HG03342 (cell line): ENCODE data around the gene FIBCD1.

Experiments
- ATAC-seq: cut with Tn5 transposase; IDR thresholded peaks from one replicate; pipeline ENCODE4 v1.9.1; 2021; ENCODE audit warnings: mild to moderate bottlenecking, moderate library complexity; ENCODE audit not compliant: unreplicated experiment

The FIBCD1 gene

DNA sequence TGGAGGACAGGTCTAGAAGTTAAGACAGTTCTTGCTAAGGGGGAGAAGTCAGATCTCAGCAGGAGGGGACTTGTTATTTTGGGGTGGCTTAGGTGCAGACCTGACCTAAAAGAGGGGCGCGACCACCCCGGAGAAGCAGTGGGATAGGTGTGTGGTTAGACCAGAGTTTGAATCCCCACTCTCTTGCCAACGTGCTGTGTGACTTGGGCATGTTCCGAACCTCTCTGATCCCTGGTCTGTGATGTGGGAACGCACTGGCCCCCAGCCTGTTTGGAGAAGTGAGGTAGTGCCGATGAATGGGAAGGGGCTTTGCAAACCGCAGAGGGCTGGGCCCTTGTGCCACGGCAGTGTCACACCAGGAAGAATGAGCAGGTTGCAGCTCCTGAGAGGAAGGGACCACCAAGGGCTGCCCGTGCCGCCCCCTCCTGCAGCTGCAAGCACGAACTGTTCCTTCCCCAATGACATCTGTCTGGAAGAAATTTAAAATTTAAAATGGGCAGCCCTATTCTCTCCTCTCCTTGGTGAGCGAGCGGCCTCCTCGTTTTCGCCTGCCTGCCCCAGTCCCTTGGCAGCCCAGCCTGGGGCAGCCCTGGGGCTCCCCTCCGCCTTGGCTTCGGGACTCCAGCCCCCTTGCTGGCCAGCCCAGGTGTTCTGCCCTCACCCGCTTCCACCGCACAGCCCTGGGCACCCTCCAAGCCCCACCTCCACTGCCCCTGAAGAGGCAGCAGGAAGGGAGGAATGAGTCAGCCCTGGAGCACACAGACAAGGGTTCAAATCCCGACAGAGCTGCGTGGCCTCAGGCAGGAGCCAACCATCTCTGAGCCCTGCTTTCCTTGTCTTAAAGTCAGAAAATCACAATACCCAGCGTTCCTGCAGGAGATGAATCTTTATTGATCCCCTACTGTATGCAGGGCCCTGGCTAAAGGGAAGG is 1.6 kb downstream of the FIBCD1 start:
- no peak for ATAC-seq

DNA sequence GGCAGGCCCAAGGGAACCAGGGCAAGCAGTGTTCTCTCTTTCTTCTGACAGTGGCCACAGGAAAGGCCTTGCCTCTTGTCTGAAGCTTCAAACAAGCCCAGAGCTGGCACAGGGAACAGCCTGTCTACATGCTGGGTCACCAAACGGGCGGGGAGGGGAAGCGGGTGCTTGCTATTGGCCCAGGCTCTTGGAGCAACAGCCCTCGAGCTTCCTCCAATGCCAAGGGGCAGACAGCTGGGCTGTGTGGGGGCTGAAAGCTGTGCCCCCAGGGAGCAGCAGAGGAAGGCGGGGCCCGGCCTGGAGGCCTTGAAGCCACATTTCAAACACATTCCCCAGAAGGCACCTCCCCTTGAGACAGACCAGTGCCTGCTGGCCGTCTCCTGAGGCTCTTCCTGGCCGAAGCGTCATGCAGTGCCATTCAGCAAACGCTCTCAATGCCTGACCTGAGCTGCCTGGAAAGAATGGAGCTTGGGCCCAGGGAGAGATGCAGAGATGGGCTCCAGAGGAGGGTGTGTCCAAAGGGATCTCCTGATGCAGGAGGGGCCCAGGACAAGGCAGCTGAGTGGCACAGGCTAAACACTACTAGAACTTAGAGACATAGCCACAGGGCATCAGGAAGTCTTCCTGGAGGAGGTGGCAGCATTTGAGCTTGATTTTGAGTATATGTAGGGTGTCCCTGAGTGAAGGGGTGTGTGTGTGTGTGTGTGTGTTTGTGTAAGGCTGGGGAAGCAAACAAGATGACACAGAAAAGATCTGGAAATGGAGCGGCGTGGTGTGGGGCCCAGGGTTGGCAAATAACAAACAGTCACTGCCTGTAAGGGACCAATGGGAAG is 2.5 kb downstream of the FIBCD1 start:
- ATAC-seq: no peak

DNA sequence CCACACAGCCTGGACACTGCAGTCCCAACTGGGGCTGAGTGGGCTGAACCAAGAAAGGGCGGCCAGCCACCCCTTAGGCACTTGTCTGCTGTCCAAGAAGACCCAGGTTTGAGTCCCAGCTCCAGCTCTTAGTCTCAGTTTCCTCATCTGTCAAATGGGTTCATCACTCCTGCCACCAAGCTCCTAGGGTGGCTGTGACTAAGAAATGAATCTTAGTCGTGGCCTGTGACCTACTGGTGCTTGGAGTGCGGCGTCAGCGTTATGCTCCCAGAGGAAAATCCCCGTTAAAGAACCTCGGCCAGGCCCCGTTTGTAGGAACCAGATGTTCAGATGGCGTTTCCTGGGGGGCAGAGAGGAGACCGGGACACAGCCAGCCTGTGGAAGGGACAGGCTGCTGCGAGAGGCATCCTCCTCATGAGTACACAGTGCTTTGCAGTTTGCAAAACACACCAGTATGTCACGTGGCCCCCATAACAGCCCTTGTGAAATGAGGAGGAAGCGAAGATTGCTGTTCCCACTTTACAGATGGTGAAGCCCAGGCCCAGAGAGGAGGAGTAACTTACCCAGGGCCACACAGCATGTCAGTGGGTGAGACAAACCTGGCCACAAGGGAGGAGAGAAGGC is 3.3 kb downstream of the FIBCD1 start:
- ATAC-seq: no peak

DNA sequence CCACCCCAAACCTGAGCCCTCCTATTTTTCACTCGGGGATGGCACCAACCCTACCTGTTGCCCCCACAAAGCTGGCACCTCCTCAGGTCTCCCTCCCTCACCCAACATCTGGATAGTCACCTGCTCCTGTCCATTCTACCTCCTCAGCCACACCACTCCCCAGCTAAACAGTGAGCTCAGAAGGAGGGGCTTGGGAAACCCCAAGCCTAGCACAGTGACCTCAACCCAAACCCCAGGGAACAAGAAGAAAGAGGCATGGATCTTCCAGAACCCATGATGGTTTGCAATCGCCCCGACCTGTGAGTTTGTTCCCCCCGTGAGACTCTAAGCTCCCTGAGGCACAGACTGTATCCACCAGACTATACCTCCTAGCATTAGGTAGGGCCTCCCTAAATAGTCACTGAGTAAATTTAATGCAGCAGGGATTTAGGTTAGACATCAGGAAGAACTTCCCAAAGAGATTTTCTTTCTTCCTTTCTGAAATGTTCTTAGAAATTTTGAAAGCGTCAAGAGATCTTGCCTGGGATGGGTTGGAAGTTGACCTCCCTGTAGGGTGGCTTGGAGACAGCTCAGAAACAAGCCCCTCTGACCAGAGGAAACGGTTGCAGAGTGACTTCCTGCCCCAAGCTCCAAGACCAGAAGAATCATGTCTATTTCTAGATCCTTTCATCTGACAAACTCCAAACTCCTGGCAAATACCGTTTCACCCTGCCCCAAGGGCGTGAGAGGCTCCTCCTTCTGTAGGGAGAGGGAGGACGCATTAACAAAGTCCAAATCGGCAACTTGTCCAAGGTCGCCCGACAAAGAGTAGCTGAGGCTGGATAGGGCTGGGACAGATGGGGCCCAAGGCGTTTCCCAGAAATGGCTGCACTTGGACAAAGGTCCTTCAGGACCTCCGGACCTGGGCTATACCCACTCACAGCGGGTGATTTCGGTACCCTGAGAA is 4.1 kb downstream of the FIBCD1 start:
- ATAC-seq: no peak

DNA sequence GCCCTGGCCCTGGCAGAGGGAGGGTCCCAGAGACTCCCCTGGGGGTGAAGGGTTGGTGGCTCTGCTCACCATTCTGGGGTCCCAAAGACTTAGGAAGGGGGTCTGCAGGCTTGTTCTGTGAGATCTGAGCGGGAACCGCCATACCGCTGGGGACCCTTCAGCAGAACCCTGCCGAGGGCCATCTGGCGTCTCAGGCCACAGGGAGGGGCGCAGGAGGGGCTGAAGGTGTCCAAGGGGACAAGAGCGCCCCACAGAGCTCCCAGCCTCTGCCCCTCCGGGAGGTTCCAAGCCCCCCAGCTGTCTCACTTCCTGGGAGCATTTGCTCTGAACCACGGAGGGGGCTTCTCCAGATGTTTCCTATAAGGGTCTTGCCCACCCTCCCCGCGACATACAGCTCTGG is 4.8 kb downstream of the FIBCD1 start:
- ATAC-seq: no peak

DNA sequence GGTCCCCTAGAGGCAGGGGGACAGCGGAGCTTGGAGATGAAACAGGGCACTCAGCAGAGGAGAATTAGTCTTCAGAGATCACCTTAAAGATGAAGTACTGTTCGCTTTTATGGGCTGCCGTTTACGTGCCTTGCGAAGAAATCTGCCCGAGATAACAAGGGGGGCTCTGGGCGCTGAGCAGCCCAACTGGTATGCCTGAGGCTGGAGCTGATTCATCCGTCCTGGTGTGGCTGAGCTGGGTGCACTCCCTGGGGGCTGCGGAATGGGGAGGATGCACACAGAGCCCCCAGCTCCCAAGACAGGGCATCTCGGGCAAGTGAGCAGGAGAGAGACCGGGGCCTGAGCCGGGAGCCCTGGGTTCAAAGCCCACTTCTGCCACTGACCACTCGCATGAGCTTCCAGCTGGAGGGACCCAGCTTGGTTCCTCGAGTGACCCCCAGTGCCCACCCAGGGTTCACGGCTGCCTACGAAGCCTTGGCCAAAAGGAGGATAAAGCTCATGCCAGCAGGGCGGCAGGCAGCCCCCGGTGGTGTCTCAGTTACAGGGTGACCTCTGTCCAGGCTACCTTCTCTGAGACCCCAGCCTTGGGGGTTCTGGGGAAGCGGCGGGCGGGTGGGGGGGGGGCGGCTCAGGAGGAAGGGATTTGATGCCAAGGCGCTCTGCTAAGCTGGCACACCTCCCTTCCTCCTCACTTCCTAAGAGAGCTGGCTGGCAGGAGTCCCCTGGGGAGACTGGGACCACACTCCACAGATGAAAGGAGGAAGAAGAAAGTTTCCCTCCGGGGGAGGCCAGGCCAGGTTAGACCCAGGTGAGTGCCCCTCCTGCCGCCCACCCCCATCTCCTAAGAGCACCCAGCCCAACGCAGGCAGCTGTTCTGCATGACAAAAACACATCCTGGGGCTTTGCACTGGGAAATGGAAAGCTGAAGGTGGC is 5.7 kb downstream of the FIBCD1 start:
- ATAC-seq: no peak

DNA sequence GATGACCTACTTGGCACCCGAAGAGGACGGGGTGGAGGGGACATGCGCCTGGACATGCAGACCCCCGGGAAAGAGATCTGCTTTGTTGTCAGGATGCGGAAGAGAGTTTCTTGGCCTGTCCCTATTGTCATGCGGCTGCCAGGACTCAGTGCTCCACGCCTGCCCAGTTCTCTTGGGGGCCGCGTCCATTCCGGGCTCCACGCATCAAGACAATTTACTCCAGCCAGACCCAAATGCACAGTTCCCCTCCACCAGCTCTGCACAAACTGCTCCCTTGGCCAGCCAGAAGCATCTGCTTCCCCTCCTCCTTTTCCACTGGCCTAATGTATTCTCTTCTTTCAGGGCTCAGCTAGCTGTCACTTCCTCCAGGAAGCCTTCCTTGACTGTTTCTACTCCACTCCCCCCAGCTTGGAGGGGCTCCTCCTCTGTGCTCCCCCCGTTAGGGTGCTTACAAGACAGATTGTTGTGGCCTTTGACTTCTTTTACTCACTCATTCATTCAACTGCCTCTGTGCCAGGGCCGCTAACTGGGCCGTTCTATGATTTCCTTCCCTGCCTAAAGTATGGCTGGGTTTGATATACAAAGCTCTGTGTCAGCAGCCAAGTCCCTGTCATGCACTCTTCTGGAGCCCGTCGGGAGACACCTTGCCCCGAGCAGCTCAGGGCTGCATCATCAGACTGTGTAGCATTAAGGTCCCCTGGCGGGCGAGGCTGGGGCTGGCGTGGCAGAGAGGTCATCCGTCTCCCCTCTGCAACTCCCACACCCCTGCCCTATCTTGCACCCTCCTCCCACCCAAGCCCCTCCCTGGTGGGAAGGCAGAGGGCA is 6.6 kb downstream of the FIBCD1 start:
- no peak for ATAC-seq

DNA sequence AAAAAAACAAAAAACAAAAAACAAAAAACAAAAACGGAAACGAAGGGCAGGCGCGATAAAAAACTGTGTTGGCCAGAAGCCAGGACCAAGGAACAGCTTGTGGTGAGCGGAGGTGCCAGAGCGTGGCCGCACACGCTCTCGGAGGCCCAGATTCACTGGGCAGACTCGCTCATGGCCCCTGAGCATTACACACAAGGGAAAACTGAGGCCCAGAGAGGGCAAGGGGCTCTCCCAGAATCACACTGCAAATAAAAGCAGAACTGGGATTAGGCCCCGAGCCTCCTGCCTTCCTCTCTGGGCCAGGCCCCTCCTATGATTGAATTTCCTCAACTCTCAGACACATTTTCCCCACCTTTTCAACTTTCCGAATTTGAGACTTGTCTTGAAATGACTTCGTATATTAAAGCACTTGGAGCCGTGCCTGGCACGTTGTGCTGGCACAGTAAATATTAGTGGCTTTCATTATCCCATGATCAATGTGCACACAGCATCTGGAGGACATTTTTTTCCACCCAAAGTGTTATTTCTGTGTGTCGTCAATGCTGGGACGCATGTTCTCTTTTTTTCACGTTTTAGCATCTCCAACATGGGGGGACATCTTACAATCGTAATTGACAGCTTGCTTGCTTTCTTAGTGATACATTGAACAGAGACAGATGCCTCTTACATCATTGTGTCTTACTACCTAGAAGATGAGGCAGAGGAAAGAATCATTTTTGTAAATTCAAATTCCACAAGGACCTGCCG is 7.4 kb downstream of the FIBCD1 start:
- ATAC-seq: peak; percentile 44

DNA sequence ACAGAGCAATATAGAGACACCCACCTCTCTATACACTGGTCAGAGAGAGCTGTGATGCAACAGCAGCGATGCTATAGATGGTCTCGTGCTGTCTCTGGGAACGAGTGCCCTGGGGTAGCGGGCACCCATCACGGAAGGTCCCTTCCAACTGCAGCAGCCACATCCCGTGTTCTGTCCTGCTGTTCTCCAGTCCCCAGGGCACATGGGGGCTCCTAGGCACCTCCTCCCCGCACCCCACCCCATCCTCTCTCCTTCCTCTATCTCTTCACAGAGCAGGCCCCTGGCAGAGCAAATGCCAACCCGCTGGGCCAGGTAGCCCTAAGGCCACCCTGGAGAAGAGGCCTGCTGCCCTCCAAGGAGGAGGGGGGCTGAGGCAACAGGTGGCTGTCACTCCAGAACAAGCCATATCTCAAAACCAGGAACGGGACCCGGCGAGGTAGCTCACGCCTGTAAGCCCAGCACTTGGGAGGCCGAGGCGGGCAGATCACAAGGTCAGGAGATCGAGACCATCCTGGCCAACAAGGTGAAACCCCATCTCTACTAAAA is 8.2 kb downstream of the FIBCD1 start:
- no peak for ATAC-seq

DNA sequence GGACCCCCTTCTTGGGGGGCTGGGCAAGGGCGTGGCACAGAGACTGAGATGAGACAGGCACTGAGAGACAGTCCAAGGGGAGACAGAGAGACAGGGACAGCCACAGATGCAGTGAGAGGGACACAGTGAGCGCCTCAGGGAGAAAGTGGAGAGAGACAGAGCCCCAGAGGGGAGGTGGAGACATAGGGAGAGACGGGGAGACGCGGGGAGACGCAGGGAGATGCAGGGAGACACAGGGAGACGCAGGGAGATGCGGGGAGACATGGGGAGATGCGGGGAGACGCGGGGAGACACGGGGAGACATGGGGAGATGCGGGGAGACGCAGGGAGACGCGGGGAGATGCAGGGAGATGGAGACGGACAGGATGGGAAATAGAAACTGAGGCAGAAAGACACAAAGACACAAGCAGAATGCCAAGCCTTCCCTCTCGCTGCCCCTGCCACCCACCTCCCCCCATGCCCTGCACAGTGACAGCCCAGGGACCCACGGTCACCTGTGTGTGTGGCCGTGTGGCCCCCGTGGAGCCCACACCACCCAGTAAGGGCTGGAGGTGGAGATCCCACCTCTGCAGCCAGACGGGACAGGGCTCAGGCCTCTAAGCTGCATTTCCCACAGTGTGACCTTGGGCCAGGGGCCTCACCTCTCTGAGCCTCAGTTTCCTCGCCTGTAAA is 8.8 kb downstream of the FIBCD1 start:
- no peak for ATAC-seq

DNA sequence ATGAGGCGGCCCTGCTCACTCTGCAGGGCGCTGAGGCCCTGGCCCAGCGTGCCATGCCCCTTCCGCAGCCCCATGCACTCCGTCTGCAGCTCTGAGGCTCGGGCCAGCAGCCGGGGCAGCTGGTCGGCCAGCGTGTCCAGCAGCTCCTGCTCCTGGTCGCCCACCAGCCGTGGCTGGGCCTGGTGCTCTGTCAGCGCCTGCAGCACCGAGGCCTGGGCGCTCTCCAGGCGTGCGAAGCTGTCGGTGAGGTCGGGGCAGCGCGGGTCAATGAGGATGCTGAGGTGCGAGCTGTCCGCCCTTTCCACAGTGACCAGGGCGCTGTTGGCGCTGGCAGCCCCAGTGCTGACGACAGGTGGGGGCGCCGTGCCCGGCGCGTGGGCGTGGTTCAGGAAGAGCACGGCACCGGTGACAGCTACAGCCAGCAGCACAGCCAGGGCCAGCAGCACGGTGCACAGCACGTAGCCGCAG is 9.4 kb downstream of the FIBCD1 start:
- ATAC-seq: no peak

DNA sequence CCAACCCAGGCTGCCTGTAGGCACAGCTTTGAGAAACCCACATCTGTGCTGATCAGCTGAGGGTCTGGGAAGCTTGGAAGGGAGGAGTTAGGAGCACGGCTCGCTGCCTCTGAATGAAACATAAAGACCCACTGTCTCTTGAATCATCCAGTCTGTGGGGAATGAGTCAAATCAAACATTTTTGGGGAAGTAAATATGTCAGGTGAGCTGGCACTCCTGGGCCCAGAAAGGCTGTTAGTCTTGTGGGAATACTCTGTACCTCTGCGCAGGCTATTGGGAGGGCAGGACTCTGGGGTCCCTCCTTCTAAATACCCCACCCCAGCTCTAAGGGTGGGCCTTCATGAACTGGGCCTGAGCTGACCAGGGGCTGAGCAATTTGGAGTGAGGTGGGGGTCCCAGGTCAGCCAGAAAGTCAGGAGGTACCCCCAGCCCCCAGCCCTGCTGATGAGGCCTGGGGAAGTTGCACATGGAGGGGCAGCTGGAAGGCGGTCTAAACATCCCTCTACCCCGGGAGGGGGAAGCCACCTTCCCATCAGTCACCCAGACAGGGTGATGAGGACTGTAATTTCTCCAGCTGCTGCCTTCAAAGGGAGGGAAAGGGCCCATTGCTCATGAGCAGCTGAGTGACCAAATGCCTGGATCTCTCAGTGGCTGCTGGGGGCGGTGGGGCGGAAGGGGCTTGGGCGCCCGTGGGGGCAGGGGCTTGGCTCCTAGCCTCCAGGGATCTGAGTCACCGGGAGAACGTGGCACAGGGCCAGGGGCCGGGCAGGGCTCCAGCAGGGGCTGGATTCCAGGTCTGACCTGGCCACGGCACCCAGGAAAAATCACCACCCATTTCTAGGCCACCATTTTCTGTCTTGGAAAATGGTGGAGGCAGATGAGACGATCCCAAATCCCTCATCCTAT is 10.8 kb downstream of the FIBCD1 start:
- peak; percentile 54 for ATAC-seq

DNA sequence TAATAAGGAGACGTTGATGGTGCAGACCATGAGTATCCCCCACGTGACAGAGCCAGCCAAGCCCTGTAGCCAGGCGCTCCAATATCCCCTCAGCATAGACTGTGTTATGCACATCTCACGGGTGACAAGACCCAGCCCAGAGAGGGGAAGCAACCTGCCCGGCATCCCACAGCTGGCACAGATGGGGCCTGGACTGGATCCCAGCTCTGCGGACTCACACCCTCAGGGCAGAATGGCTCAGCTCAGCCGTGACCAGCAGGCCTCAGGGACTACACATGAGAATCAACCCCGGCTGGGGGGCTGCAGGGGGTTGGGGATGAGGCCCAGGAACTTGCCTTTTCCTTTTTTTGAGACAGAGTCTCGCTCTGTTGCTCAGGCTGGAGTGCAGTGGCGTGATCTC is 11.7 kb downstream of the FIBCD1 start:
- ATAC-seq: no peak

DNA sequence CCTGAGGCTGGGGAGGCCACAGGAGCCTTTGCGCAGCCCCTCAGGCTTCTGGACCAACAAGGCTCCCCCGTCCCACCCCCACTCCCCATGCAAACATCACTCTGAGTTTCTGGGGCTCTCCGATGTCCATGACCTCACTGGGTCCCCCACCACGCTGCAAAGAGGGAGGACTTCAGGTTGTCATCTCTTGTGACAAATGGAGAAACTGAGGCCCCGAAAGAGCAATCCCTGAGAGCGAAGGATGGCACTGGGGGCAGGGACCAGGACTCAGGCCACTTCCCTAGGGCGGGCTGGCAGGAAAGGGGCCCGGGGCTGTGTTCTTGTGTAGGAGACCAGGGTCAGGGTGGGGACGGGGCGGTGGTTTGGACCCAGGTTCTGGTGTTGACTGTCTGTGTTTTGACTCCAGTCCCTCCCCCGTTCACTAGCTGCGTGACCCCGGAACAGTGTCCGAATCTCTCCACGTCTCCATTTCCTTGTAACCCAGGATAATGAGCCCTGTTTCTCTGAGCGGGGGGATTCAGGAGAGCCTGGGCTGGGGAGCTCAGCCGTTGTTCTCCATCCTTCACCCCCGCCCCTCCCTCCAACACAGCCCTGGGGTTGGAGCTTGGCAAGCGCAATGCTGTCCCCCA is 13.9 kb downstream of the FIBCD1 start:
- ATAC-seq: no peak

DNA sequence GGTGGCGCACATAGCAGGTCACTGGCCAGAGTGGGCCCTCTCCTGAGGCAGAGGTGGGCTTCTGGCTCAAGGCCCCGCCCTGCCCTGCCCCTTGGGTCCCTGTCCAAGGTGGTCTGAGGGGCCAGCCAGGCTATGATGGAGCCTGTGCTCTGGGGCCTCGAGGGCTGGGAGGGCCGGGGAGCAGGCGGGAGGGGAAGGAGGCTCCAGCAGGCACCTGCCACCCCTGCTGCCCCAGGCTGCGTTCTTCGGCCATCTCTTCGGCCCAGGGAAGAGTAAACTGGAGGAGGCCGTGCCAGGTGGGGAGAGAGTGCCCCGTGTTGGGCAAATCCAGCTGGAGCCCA is 14.6 kb downstream of the FIBCD1 start:
- no peak for ATAC-seq
